OCI-LY1 (cell line): ENCODE data around the gene INTS3.

Source experiments
- EZH2 ChIP-seq: fragments of 200-600 bp; sonication (generic), shearing (Covaris generic); IDR thresholded peaks from 2 replicates; pipeline ENCODE4 v1.8.0; 2017; ENCODE audit warnings: borderline replicate concordance, mixed run types, mild to moderate bottlenecking, antibody characterized with exemption, low read length, moderate library complexity, mixed read lengths
- TF ChIP-seq, protein P1 (sequence below): fragments of 200-600 bp; sonication (generic), shearing (Covaris generic); IDR thresholded peaks from 2 replicates; pipeline ENCODE4 v1.5.1; 2017; ENCODE audit warnings: mild to moderate bottlenecking, antibody characterized with exemption, low read length, moderate library complexity, mixed read lengths

GRCh38 chr1:153770797-153771196 is 42.9 kb downstream of the INTS3 start:
- TF ChIP-seq, protein P1, sequence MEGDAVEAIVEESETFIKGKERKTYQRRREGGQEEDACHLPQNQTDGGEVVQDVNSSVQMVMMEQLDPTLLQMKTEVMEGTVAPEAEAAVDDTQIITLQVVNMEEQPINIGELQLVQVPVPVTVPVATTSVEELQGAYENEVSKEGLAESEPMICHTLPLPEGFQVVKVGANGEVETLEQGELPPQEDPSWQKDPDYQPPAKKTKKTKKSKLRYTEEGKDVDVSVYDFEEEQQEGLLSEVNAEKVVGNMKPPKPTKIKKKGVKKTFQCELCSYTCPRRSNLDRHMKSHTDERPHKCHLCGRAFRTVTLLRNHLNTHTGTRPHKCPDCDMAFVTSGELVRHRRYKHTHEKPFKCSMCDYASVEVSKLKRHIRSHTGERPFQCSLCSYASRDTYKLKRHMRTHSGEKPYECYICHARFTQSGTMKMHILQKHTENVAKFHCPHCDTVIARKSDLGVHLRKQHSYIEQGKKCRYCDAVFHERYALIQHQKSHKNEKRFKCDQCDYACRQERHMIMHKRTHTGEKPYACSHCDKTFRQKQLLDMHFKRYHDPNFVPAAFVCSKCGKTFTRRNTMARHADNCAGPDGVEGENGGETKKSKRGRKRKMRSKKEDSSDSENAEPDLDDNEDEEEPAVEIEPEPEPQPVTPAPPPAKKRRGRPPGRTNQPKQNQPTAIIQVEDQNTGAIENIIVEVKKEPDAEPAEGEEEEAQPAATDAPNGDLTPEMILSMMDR, result no peak
- TF ChIP-seq EZH2, result no peak
